ENCODE measurements around the gene TBL1XR1.
"Not testable (repeated sequence)": the region's sequence is repeated elsewhere in the genome, so short reads cannot be mapped to it uniquely, and the experiment has no call there.

The TBL1XR1 gene

DNA sequence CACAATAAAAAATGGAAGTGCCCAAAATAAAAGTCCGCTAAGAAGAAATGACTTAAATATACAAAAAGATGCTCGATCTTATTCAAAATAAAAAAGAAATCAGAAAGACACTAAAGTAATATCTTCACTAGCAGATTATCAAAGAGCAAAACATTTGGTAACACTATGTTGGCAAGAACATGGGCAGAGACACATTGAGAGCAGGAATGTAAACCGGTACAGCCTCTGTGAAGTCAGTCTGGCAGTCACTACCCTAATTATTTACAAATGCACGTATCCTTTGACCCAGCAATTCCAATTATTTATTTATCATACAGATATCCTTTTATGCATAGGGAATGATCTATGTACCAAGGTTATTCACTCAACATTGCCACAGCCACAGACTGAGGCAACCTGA lies 34.5 kb downstream of the TBL1XR1 start:
- TF ChIP-seq, protein P1, sequence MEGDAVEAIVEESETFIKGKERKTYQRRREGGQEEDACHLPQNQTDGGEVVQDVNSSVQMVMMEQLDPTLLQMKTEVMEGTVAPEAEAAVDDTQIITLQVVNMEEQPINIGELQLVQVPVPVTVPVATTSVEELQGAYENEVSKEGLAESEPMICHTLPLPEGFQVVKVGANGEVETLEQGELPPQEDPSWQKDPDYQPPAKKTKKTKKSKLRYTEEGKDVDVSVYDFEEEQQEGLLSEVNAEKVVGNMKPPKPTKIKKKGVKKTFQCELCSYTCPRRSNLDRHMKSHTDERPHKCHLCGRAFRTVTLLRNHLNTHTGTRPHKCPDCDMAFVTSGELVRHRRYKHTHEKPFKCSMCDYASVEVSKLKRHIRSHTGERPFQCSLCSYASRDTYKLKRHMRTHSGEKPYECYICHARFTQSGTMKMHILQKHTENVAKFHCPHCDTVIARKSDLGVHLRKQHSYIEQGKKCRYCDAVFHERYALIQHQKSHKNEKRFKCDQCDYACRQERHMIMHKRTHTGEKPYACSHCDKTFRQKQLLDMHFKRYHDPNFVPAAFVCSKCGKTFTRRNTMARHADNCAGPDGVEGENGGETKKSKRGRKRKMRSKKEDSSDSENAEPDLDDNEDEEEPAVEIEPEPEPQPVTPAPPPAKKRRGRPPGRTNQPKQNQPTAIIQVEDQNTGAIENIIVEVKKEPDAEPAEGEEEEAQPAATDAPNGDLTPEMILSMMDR (IDR thresholded peaks at IDR 0.05; ENCODE audit: low read depth, low read length, missing control alignments), result no peak
- in situ Hi-C loops (cut with HindIII; ENCODE audit: low pct_ligation_motif_present, low sequenced_read_pairs), result no loop called here
- no peaks in the 10 kb centered on the region for H3K36me3 ChIP-seq (replicated peaks)
- no peaks in the 10 kb centered on the region for H3K27me3 ChIP-seq (replicated peaks)
- no peak overlapping the region for H3K27ac ChIP-seq
- no peak for DNase-seq
- H3K4me3 ChIP-seq (ENCODE audit: low read depth, low read length), result no peak overlapping the region

DNA sequence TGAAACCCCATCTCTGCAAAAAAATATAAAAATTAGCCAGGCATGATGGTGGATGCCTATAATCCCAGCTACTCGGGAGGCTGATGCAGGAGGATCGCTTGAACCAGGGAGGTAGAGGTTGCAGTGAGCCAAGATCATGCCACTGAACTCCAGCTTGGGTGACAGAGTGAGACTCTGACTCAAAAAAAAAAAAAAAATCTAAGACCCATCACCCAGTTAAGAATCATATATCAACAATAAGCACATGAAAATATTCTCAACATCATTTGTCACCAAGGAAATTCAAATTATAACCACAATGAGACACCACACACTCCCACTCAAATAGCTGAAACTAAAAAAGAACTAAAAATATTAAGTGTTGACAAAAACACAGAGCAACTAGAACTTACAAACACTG lies 35.7 kb downstream of the TBL1XR1 start:
- in situ Hi-C loops (cut with HindIII; ENCODE audit: low pct_ligation_motif_present, low sequenced_read_pairs); DNase-seq: not testable (repeated sequence)

DNA sequence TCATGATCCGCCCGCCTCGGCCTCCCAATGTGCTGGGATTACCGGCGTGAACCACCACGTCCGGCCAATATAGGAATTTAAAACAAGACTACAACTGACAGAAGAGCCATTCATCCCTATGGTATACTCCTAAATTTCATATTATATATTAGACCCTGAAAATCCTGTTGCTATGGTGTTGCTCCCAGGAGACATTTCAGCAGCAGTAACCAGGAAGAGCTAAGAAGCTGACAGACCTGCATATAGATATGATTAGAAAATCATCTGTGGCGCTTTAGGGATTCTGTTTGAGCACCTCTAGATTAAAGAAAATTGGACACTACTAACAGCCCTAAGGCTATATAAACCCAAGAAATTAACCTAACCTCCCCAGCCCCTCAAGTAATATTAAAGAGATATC lies 38.8 kb downstream of the TBL1XR1 start:
- Histone ChIP-seq H3K36me3 (replicated peaks) (no peaks in the 10 kb centered on the region), H3K27me3 (replicated peaks) (no peaks in the 10 kb centered on the region), H3K27ac (no peak overlapping the region), H3K4me3 (ENCODE audit: low read depth, low read length) (no peak overlapping the region)
- in situ Hi-C loops (cut with HindIII; ENCODE audit: low pct_ligation_motif_present, low sequenced_read_pairs), result no loop called here
- TF ChIP-seq, protein P1 (IDR thresholded peaks at IDR 0.05; ENCODE audit: low read depth, low read length, missing control alignments), result no peak
- DNase-seq, result no peak

More for the DNA sequence above, 35.7 kb downstream of the TBL1XR1 start:
- H3K27ac ChIP-seq; H3K4me3 ChIP-seq (ENCODE audit: low read depth, low read length); H3K27me3 ChIP-seq (replicated peaks); H3K36me3 ChIP-seq (replicated peaks): not testable (repeated sequence)

DNA sequence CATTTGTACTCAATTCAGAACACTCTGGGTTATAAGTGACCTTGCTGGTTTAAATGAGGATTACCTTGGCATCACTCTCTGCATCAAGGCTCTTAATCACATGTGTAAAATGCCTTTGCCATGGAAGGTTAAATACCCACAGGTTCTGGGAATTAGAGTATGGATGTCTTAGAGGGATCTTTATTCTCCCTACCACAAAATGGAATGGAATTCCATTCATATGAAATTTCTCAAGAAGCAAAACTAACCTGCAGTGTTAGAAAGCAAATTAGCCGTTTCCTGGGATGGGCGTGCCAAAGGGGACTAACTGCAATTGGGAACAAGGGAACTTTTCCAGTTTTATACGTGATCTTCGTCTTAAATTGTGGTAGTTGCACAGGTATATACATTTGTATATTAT lies 39.8 kb downstream of the TBL1XR1 start:
- DNase-seq, result no peak
- TF ChIP-seq, protein P1 (IDR thresholded peaks at IDR 0.05; ENCODE audit: low read depth, low read length, missing control alignments), result no peak
- Histone ChIP-seq H3K27me3 (replicated peaks) (no peaks in the 10 kb centered on the region), H3K27ac (no peak overlapping the region), H3K4me3 (ENCODE audit: low read depth, low read length) (no peak overlapping the region), H3K36me3 (replicated peaks) (no peaks in the 10 kb centered on the region)
- in situ Hi-C loops (cut with HindIII; ENCODE audit: low pct_ligation_motif_present, low sequenced_read_pairs), result no loop called here

DNA sequence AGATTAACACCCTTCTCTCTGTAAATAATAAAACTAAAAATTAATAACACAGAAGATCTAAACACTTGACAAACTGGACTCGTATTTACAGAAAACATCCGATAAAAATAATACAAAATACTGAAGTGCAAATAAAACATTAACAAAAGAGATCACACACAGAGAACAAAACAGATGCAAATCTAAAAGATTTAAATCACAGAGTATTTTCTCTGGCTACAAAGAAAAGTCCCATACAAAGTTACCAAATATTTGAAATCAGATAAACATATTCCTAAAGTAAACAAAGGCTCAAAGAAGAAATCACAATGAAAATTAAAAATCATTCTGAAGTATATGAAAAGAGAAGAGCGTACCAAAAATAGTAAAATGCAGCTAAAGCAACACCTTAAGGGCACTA lies 42.5 kb downstream of the TBL1XR1 start:
- Histone ChIP-seq H3K36me3 (replicated peaks) (no peaks in the 10 kb centered on the region), H3K27me3 (replicated peaks) (no peaks in the 10 kb centered on the region), H3K4me3 (ENCODE audit: low read depth, low read length) (no peak overlapping the region), H3K27ac (no peak overlapping the region)
- TF ChIP-seq, protein P1 (IDR thresholded peaks at IDR 0.05; ENCODE audit: low read depth, low read length, missing control alignments), result no peak
- no peak for DNase-seq
- in situ Hi-C loops (cut with HindIII; ENCODE audit: low pct_ligation_motif_present, low sequenced_read_pairs), result no loop called here

DNA sequence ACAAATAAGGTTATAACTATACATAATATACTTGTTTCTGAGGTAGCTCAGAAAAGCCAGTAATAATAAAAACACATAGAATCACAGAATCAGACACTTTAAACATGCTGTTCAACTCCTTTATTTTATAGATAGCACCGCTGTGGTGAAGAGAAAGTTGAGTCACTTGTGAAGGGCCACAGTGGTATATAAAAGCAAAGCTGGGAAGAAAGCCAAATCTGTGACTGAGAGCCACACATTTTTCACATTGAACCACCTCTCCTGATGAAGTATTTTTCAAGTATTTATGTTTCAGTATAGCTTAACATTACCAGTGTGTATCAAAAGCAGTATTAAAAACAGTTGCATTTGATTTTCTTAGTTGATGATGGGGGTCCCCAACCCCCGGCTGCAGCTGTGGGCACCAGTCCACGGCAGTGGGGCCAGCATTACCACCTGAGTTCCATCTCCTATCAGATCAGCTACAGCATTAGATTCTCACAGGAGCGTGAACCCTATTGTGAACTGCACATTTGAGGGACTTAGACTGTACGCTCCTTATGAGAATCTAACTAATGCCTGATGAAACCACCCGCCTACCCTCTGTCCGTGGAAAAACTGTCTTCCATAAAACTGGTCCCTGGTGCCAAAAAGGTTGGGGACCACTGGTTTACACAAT lies 46.2 kb downstream of the TBL1XR1 start:
- no peaks in the 10 kb centered on the region for H3K36me3 ChIP-seq (replicated peaks)
- H3K4me3 ChIP-seq (ENCODE audit: low read depth, low read length), result no peak overlapping the region
- in situ Hi-C loops (cut with HindIII; ENCODE audit: low pct_ligation_motif_present, low sequenced_read_pairs), result no loop called here
- no peak overlapping the region for H3K27ac ChIP-seq
- DNase-seq, result peak; percentile 87
- TF ChIP-seq, protein P1 (IDR thresholded peaks at IDR 0.05; ENCODE audit: low read depth, low read length, missing control alignments), result no peak
- H3K27me3 ChIP-seq (replicated peaks), result no peaks in the 10 kb centered on the region

All from brain microvascular endothelial cell (primary cell).